Nephron (organoid): ENCODE results near the gene UBC.
"Not testable (repeated sequence)": the region's sequence is repeated elsewhere in the genome, so short reads cannot be mapped to it uniquely, and the experiment has no call there.

Experiments used
- H3K27ac Mint-ChIP-seq, 3 experiments: 2 replicates each; pipeline ENCODE4 v1.8.0; 2020; ENCODE audit warnings: mixed read lengths in 3 of 3, mild to moderate bottlenecking in 2 of 3, moderate library complexity in 1 of 3
- H3K27me3 Mint-ChIP-seq: 2 replicates; pipeline ENCODE4 v1.8.0; 2021; ENCODE audit warnings: low read depth, mild to moderate bottlenecking, moderate library complexity, mixed read lengths
- H3K36me3 Mint-ChIP-seq: 2 replicates; pipeline ENCODE4 v1.8.0; 2020; ENCODE audit warnings: low read depth, mixed read lengths
- H3K4me1 Mint-ChIP-seq: 2 replicates; pipeline ENCODE4 v1.8.0; 2020; ENCODE audit warnings: mixed read lengths
- H3K4me3 Mint-ChIP-seq, 3 experiments: 2 replicates each; pipeline ENCODE4 v1.8.0; 2020; ENCODE audit warnings: mild to moderate bottlenecking in 3 of 3, mixed read lengths in 3 of 3, moderate library complexity in 2 of 3
- H3K9me3 Mint-ChIP-seq: 2 replicates; pipeline ENCODE4 v1.8.0; 2020; ENCODE audit warnings: mixed read lengths
- TF ChIP-seq, protein P1 (sequence below), 3 experiments: fragments of 200-600 bp; sonication (generic); IDR thresholded peaks; one replicate each; pipeline ENCODE4 v1.5.0; 2021; ENCODE audit warnings: antibody characterized with exemption in 3 of 3; ENCODE audit not compliant: unreplicated experiment in 3 of 3

UBC gene

DNA sequence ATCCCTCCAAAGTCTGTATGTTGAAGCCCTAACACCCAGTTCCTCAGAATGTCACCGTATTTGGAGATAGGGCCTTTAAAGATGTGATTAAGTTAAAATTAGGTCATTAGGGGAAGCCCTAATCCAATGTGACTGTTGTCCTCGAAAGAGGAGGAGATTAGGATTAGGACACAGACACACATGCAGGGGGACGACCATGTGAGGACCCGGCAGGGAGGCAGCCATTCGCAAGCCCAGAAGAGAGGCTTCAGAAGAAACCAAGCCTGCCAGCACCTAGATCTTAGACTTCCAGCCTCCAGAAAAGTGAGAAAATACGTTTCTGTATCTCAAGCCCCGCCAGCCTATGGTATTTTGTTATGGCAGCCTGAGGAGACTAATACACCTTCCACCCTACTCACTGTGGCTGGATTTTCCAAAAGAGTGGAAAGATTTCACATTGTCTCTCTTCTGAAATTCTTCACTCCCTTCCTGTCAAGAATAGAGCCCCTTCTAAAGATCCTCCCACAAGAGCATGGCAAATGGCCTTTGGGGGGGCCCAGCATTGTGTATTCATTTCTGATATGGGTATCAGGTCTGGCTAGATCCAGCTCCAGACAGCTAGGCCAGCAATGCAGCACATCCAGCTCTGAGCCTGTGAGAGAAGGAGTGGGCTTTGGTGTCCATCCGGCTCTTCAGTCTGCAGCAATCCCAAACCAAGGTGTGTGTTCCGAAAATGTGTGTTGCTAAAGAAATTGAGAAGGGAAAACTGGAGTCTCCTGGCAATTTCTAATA, 15.4 kb upstream of the UBC start:
- Mint-ChIP-seq H3K4me1 (no peaks in the 10 kb centered on the region), H3K9me3 (no peaks in the 10 kb centered on the region), H3K36me3 (no peaks in the 10 kb centered on the region), H3K27me3 (peaks cover 4% of the 10 kb centered on the region), H3K27ac (no peak overlapping the region), H3K4me3 (peak overlapping the region; percentile 32 to 46 (median 38))
- TF ChIP-seq, protein P1, sequence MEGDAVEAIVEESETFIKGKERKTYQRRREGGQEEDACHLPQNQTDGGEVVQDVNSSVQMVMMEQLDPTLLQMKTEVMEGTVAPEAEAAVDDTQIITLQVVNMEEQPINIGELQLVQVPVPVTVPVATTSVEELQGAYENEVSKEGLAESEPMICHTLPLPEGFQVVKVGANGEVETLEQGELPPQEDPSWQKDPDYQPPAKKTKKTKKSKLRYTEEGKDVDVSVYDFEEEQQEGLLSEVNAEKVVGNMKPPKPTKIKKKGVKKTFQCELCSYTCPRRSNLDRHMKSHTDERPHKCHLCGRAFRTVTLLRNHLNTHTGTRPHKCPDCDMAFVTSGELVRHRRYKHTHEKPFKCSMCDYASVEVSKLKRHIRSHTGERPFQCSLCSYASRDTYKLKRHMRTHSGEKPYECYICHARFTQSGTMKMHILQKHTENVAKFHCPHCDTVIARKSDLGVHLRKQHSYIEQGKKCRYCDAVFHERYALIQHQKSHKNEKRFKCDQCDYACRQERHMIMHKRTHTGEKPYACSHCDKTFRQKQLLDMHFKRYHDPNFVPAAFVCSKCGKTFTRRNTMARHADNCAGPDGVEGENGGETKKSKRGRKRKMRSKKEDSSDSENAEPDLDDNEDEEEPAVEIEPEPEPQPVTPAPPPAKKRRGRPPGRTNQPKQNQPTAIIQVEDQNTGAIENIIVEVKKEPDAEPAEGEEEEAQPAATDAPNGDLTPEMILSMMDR (IDR thresholded peaks at IDR 0.05; ENCODE audit: unreplicated experiment in 3 of 3) = no peak

DNA sequence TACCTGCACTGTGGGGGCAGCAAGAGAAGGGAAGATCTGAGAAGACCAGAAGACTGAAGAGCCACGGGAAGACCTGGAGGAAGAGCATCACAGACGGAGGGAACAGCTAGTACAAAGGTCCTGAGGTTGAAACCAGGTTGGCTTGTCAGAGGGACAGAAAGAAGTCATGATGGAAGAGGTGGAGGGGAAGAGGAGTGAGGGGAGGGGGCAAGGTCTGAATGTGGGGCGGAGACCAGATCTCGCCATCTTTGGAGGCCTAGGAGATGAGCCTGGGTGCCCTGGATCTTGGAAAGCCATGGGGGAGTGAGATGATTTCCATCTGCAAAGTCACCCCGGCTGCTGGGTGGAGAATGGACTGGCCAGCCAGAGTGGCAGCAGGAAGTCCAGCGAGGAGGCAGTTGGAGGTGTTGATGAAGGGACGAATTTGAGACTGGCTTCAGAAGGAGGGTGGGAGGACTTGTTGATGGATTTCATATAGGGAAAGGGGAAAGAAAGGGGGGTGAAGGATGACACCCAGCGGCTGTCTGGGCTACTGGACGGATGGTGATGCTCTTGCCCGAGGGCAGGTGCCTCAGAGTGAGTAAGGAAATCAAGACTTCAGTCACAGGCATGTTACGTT, 14.6 kb upstream of the UBC start:
- Mint-ChIP-seq H3K4me3 (peak overlapping the region; percentile 32 to 50 (median 49)), H3K27me3 (peaks cover 4% of the 10 kb centered on the region), H3K27ac (no peak overlapping the region), H3K9me3 (no peaks in the 10 kb centered on the region), H3K36me3 (no peaks in the 10 kb centered on the region), H3K4me1 (no peaks in the 10 kb centered on the region)
- TF ChIP-seq, protein P1 (IDR thresholded peaks at IDR 0.05; ENCODE audit: unreplicated experiment in 3 of 3) = no peak

DNA sequence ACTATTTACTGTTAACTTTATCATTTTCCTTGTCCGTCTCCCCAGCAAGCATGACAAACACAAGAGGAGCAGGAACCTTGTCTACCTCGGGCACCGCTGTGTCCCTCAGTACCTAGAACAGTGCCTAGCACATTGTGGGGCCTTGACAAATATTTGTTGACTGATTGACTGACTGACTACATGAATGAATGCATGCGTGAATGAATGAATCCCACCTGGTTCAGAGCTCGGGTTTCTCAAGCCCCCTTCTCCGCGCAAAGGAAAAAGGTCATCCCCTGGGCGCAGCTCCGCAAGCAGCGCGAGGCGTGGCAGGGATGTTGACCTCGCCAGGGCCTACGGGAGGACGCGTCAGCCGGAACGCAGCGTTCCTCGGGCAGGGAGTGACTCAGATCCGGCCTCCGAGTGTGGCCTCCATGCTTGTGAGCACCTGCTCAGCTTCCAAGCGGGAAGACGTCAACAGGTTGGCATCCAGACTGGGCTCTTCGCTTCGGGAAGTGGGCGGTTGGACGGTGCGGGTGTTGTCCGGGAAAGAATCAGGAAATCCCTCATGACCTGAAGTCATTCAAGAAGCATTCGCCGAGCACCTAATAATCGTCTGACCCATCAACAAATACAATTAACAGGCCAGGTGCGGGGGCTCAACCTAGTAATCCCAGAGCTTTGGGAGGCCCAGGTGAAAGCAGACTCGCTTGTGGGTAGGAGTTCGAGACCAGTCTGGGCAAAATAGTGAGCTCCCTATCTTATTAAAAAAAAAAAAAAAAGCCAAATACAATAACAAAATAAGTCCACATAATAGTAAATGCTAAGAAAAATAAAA, 13.9 kb upstream of the UBC start:
- Mint-ChIP-seq H3K4me3 (peak overlapping the region; percentile 91 to 99 (median 98)), H3K36me3 (no peaks in the 10 kb centered on the region), H3K27me3 (peaks cover 4% of the 10 kb centered on the region), H3K9me3 (no peaks in the 10 kb centered on the region), H3K4me1 (no peaks in the 10 kb centered on the region), H3K27ac (peak overlapping the region; percentile 89 to 95 (median 93))
- TF ChIP-seq, protein P1 (IDR thresholded peaks at IDR 0.05; ENCODE audit: unreplicated experiment in 3 of 3) = no peak

DNA sequence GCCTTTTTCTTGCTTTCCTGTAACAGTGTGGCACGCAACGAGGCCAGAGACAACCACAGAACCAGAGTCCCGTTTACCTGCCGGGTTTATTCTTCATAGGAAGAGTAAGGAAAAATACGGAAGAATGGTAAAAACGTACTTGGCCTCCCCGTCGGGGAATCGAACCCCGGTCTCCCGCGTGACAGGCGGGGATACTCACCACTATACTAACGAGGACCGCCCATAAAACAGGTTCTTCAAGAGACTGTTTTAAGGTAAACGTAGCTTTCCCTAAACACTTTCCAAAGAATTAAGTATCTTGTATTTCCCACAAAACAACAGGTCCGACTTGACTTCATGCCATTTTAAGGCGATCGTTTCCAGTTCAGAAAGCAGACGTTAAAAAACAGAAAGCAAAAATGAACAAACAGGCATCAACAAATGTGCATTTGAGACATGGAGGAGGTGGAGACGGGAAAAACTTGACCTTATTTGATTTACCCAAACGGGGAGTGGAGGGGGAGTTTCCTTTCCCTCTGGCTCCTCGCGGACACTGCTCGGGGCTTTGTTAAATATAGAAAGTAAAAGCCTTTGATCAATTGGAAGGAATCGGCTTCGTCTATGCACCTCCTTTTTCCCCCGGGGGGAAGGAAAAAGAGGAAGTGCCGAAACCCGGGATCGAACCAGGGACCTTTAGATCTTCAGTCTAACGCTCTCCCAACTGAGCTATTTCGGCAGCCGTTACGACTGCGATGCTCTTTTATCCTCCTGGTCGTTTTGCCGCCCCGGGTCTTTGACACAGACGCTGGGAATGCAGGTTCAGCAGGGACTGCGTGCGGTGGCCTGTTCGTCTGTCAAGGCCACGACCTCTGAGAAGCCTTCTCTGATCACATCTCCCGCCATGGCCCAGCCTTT, 13.0 kb upstream of the UBC start:
- Mint-ChIP-seq H3K27ac (peak overlapping the region; percentile 89 to 95 (median 93)), H3K27me3 (peaks cover 4% of the 10 kb centered on the region), H3K9me3 (no peaks in the 10 kb centered on the region), H3K36me3 (no peaks in the 10 kb centered on the region), H3K4me3 (peak overlapping the region; percentile 91 to 99 (median 98)), H3K4me1 (no peaks in the 10 kb centered on the region)
- TF ChIP-seq, protein P1 (IDR thresholded peaks at IDR 0.05; ENCODE audit: unreplicated experiment in 3 of 3) = no peak

DNA sequence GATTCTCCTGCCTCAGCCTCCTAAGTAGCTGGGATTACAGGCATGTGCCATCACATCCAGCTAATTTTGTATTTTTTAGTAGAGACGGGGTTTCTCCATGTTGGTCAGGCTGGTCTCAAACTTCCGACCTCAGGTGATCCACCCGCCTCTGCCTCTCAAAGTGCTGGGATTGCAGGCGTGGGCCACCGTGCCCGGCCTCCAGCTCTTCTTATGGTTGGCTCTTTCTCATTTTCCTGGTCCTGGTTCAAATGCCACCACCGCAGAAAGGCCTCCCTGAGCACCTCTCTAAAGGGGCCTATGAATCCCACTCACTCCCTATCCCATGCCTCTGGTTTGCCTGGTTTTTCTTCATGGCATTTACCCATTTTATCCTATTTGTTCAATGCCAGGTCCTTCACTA, 11.3 kb upstream of the UBC start:
- H3K27me3 Mint-ChIP-seq, H3K36me3 Mint-ChIP-seq, H3K9me3 Mint-ChIP-seq, H3K27ac Mint-ChIP-seq: not testable (repeated sequence)
- Mint-ChIP-seq H3K4me3 (peak overlapping the region; percentile 28 to 98 (median 91)), H3K4me1 (peaks cover 16% of the 10 kb centered on the region)
